ENCODE measurements around the gene GAD1. TPM values are rescaled to one million over a fixed set of nuclear protein-coding genes. Genes with fewer than 3 reads are reported as not detected.

GAD1 gene
- polyA plus RNA-seq, 1 of the 3 experiments (the other 2 are of a cell fraction), result 0.20 TPM

- Histone ChIP-seq H3K4me3 (ENCODE audit: low read depth in 2 of 2, low read length in 1 of 2) (peak overlapping the region; percentile 31 to 38; a peak in 3 of 4 replicates), H3K27ac (ENCODE audit: low read depth in 2 of 2, low read length in 1 of 2) (no peak overlapping the region), H3K4me1 (ENCODE audit: control insufficient read depth in 1 of 2, insufficient read depth in 2 of 2, low read depth in 1 of 2, low read length in 1 of 2) (peaks cover 0 to 28% of the 10 kb centered on the region in 2 experiments; a peak in 1 of 4 replicates), H3K9ac (no peak overlapping the region), H3K9me3 (no peaks in the 10 kb centered on the region), H4K20me1 (ENCODE audit: insufficient read depth) (no peaks in the 10 kb centered on the region), H3K9me2 (no peaks in the 10 kb centered on the region), H2AFZ (ENCODE audit: low read depth) (no peak overlapping the region), H3F3A (replicated peaks; ENCODE audit: insufficient read depth) (no peaks in the 10 kb centered on the region), H3K36me3 (replicated peaks in 1 of 2; ENCODE audit: control insufficient read depth in 1 of 2, insufficient read depth in 2 of 2, low read length in 1 of 2) (no peaks in the 10 kb centered on the region), H3K27me3 (ENCODE audit: insufficient read depth) (peaks cover 83% of the 10 kb centered on the region), H3K4me2 (peak overlapping the region; percentile 69), H3K79me2 (ENCODE audit: insufficient read depth) (no peaks in the 10 kb centered on the region)
- ChIA-PET POLR2A (no interaction called here), CTCF (interaction anchor here (0.7 to 8.0 kb wide), 12 partner anchors 9 to 465 kb away, joined by 3 to 67 read pairs (median 6); partner anchors contain the start of gene GAD1)
- 5% methylated on average over 35 of the region's 61 CpGs for WGBS (ENCODE audit: low lambda C conversion rate)
- no peak for TF ChIP-seq GABPA (IDR thresholded peaks at IDR 0.05; ENCODE audit: low read depth)
- TF ChIP-seq, protein P1, sequence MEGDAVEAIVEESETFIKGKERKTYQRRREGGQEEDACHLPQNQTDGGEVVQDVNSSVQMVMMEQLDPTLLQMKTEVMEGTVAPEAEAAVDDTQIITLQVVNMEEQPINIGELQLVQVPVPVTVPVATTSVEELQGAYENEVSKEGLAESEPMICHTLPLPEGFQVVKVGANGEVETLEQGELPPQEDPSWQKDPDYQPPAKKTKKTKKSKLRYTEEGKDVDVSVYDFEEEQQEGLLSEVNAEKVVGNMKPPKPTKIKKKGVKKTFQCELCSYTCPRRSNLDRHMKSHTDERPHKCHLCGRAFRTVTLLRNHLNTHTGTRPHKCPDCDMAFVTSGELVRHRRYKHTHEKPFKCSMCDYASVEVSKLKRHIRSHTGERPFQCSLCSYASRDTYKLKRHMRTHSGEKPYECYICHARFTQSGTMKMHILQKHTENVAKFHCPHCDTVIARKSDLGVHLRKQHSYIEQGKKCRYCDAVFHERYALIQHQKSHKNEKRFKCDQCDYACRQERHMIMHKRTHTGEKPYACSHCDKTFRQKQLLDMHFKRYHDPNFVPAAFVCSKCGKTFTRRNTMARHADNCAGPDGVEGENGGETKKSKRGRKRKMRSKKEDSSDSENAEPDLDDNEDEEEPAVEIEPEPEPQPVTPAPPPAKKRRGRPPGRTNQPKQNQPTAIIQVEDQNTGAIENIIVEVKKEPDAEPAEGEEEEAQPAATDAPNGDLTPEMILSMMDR (IDR thresholded peaks at IDR 0.05), result no peak
- TF ChIP-seq USF1 (IDR thresholded peaks at IDR 0.05; ENCODE audit: borderline replicate concordance, low read depth), result 0 out of 2 replicates have a peak, but pooled peaks have one; percentile 10
- no peak for TF ChIP-seq GATA2 (CRISPR knock-in tag; IDR thresholded peaks at IDR 0.05)
- DNase-seq, result peak; percentile 71
Observed at GRCh38 chr2:170823088-170823897, 6.6 kb downstream of the GAD1 start.

DNA sequence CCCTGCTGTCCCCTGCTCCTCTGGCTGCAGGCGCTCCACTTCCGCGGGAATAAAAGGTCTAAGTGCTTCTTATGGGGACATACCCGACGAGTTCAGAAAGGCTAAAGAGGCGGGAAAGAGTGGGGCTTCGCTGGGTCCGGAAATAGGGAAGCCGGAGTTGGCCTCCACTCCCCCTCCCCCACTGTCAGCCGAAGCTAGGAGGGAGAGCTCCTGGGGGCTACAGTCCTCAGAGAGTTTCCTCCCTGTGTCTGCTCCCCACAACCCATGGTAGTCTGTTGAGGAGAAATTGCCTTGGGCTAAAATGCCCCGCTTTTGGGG lies 7.2 kb downstream of the GAD1 start:
- Histone ChIP-seq H3K9ac (no peak overlapping the region), H3K36me3 (replicated peaks in 1 of 2; ENCODE audit: control insufficient read depth in 1 of 2, insufficient read depth in 2 of 2, low read length in 1 of 2) (no peaks in the 10 kb centered on the region), H3K4me1 (ENCODE audit: control insufficient read depth in 1 of 2, insufficient read depth in 2 of 2, low read depth in 1 of 2, low read length in 1 of 2) (peaks cover 0 to 28% of the 10 kb centered on the region in 2 experiments; a peak in 1 of 4 replicates), H3K9me2 (no peaks in the 10 kb centered on the region), H3K79me2 (ENCODE audit: insufficient read depth) (no peaks in the 10 kb centered on the region), H2AFZ (ENCODE audit: low read depth) (no peak overlapping the region), H3K9me3 (no peaks in the 10 kb centered on the region), H3F3A (replicated peaks; ENCODE audit: insufficient read depth) (no peaks in the 10 kb centered on the region), H4K20me1 (ENCODE audit: insufficient read depth) (no peaks in the 10 kb centered on the region), H3K4me3 (ENCODE audit: low read depth in 2 of 2, low read length in 1 of 2) (no peak overlapping the region; a peak in 1 of 4 replicates), H3K27ac (ENCODE audit: low read depth in 2 of 2, low read length in 1 of 2) (no peak overlapping the region), H3K4me2 (no peak overlapping the region; the same call in 1 of the 2 replicates), H3K27me3 (ENCODE audit: insufficient read depth) (peaks cover 78% of the 10 kb centered on the region)
- ChIA-PET CTCF (interaction anchor here (2.2 to 8.0 kb wide), 2 partner anchors 10 to 415 kb away, joined by 9 to 67 read pairs; partner anchors contain the start of gene GAD1), POLR2A (no interaction called here)
- WGBS (ENCODE audit: low lambda C conversion rate), result 21% methylated on average over 9 of the region's 11 CpGs
- no peak for DNase-seq
- TF ChIP-seq YY1 (IDR thresholded peaks at IDR 0.05; ENCODE audit: low read depth), result no peak
- TF ChIP-seq TAF1 (IDR thresholded peaks at IDR 0.05; ENCODE audit: borderline replicate concordance, low read depth, low read length), result no peak
- no peak for TF ChIP-seq TCF12 (IDR thresholded peaks at IDR 0.05)
- TF ChIP-seq SIN3A (IDR thresholded peaks at IDR 0.05; ENCODE audit: borderline replicate concordance, low read depth, low read length), result no peak
- TF ChIP-seq FOXM1 (IDR thresholded peaks at IDR 0.05; ENCODE audit: low read depth), result no peak
- no peak for TF ChIP-seq TEAD4 (IDR thresholded peaks at IDR 0.05; ENCODE audit: borderline replicate concordance, insufficient read depth)
- no peak for TF ChIP-seq GABPA (IDR thresholded peaks at IDR 0.05; ENCODE audit: low read depth)
- TF ChIP-seq, protein P2, sequence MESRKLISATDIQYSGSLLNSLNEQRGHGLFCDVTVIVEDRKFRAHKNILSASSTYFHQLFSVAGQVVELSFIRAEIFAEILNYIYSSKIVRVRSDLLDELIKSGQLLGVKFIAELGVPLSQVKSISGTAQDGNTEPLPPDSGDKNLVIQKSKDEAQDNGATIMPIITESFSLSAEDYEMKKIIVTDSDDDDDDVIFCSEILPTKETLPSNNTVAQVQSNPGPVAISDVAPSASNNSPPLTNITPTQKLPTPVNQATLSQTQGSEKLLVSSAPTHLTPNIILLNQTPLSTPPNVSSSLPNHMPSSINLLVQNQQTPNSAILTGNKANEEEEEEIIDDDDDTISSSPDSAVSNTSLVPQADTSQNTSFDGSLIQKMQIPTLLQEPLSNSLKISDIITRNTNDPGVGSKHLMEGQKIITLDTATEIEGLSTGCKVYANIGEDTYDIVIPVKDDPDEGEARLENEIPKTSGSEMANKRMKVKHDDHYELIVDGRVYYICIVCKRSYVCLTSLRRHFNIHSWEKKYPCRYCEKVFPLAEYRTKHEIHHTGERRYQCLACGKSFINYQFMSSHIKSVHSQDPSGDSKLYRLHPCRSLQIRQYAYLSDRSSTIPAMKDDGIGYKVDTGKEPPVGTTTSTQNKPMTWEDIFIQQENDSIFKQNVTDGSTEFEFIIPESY (IDR thresholded peaks at IDR 0.05; ENCODE audit: borderline replicate concordance, low read depth), result no peak
- TF ChIP-seq, protein P3, sequence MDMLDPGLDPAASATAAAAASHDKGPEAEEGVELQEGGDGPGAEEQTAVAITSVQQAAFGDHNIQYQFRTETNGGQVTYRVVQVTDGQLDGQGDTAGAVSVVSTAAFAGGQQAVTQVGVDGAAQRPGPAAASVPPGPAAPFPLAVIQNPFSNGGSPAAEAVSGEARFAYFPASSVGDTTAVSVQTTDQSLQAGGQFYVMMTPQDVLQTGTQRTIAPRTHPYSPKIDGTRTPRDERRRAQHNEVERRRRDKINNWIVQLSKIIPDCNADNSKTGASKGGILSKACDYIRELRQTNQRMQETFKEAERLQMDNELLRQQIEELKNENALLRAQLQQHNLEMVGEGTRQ (IDR thresholded peaks at IDR 0.05; ENCODE audit: borderline replicate concordance, low read depth, low read length), result no peak

Measured in SK-N-SH (cell line).